ENCODE measurements around the gene STAT4. TPM values are rescaled to one million over a fixed set of nuclear protein-coding genes. Genes with fewer than 3 reads are reported as not detected.

Gene STAT4
- total RNA-seq, 1 experiment from 2014 or later: 0.33 TPM

GRCh38 chr2:191078165-191078867 lies 72.5 kb downstream of the STAT4 start:
- Histone ChIP-seq H3K23ac (ENCODE audit: insufficient read length, low read depth, low read length) (no peak overlapping the region), H2BK12ac (ENCODE audit: insufficient read length, low read depth, low read length) (no peak overlapping the region), H3K79me2 (ENCODE audit: insufficient read depth, low read length) (no peaks in the 10 kb centered on the region), H3K14ac (ENCODE audit: insufficient read depth, low read length) (no peak overlapping the region), H3K9me3 (ENCODE audit: control insufficient read depth, low read depth, low read length) (no peaks in the 10 kb centered on the region), H2AK5ac (ENCODE audit: insufficient read length, low read length) (no peak overlapping the region), H3K79me1 (ENCODE audit: insufficient read depth, low read depth, low read length, poor library complexity, severe bottlenecking) (no peaks in the 10 kb centered on the region), H4K91ac (ENCODE audit: insufficient read length, low read depth, low read length) (no peak overlapping the region), H3K56ac (ENCODE audit: insufficient read length, low read depth, low read length) (no peak overlapping the region), H2AFZ (ENCODE audit: low read length) (no peak overlapping the region), H3K4ac (ENCODE audit: low read depth, low read length) (no peak overlapping the region), H3K4me1 (ENCODE audit: insufficient read depth, low read length) (no peaks in the 10 kb centered on the region), H2BK20ac (ENCODE audit: low read depth, low read length, poor library complexity, severe bottlenecking) (no peak overlapping the region), H3K27ac (ENCODE audit: insufficient read length, low read depth, low read length) (no peak overlapping the region), H3K18ac (ENCODE audit: insufficient read length, low read depth, low read length) (no peak overlapping the region), H4K5ac (ENCODE audit: insufficient read length, low read depth, low read length) (no peak overlapping the region), H2BK5ac (ENCODE audit: insufficient read length, low read length) (no peak overlapping the region), H3K23me2 (ENCODE audit: insufficient read length, low read depth, low read length, poor library complexity, severe bottlenecking) (no peaks in the 10 kb centered on the region), H4K20me1 (ENCODE audit: control insufficient read depth, insufficient read depth, insufficient read length) (no peaks in the 10 kb centered on the region), H3T11ph (ENCODE audit: low read length) (no peak overlapping the region), H2BK15ac (ENCODE audit: low read depth, low read length) (no peak overlapping the region), H3K4me2 (ENCODE audit: insufficient read depth, insufficient read length, low read length) (no peak overlapping the region), H3K27me3 (ENCODE audit: insufficient read depth, low read length) (no peaks in the 10 kb centered on the region), H4K8ac (replicated peaks; ENCODE audit: insufficient read length, low read depth, low read length) (no peak overlapping the region), H3K9ac (ENCODE audit: extremely low read depth, insufficient read length, low read length) (no peak overlapping the region), H2BK120ac (ENCODE audit: low read depth, low read length, poor library complexity, severe bottlenecking) (no peak overlapping the region)
- Mint-ChIP-seq H3K4me1 (peaks cover 4 to 6% of the 10 kb centered on the region in 2 experiments; a peak in 3 of 4 replicates), H3K27ac (peak overlapping the region in 2 of 3 experiments; percentile 19 to 46; a peak in 3 of 7 replicates), H3K36me3 (ENCODE audit: insufficient read depth in 1 of 3, low read depth in 3 of 3) (no peaks in the 10 kb centered on the region), H3K9me3 (peaks cover 0 to 2% of the 10 kb centered on the region in 2 experiments; a peak in 2 of 5 replicates), H3K4me3 (no peak overlapping the region), H3K27me3 (ENCODE audit: low read depth) (no peaks in the 10 kb centered on the region)
- no peak for DNase-seq
- WGBS (ENCODE audit: extremely low coverage, insufficient read length, low lambda C conversion rate): no CpG with 5 or more reads among the region's 3 CpGs
- no peak for TF ChIP-seq CTCF (conservative IDR thresholded peaks at IDR 0.05)
